GM21423 (cell line): Measurements from ENCODE around the gene KHK.

Experiments used
- ATAC-seq: cut with Tn5 transposase; IDR thresholded peaks from one replicate; pipeline ENCODE4 v1.9.1; 2021; ENCODE audit warnings: mild to moderate bottlenecking, moderate library complexity; ENCODE audit not compliant: unreplicated experiment

The KHK gene

DNA sequence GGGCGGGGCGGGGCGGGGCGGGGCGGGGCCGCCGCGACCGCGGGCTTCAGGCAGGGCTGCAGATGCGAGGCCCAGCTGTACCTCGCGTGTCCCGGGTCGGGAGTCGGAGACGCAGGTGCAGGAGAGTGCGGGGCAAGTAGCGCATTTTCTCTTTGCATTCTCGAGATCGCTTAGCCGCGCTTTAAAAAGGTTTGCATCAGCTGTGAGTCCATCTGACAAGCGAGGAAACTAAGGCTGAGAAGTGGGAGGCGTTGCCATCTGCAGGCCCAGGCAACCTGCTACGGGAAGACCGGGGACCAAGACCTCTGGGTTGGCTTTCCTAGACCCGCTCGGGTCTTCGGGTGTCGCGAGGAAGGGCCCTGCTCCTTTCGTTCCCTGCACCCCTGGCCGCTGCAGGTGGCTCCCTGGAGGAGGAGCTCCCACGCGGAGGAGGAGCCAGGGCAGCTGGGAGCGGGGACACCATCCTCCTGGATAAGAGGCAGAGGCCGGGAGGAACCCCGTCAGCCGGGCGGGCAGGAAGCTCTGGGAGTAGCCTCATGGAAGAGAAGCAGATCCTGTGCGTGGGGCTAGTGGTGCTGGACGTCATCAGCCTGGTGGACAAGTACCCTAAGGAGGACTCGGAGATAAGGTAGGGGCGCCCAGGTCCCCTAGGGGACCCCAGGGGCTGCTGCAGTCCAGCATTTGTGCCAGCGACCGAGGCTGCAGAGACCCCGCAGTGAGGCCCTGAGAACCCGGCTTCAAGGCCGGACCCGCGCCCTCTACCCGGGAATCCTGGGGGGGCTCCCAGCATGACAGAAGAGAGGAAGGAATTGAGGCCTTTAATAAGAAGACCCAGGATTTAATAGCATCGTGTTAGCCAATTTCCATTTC lies at the start of gene KHK:
Gene KHK (plus strand): TSS at position 49 of the 870 bp plus-strand sequence. CDS start 488 bp downstream, at position 537.
- no peak for ATAC-seq

- no peak for ATAC-seq
These were observed 48.6 kb upstream of the KHK start for GRCh38 chr2:27038012-27038411.

- ATAC-seq: no peak
These were observed 47.8 kb upstream of the KHK start for GRCh38 chr2:27038631-27039339.

GRCh38 chr2:27039426-27039825 lies 47.1 kb upstream of the KHK start:
- ATAC-seq: no peak

DNA sequence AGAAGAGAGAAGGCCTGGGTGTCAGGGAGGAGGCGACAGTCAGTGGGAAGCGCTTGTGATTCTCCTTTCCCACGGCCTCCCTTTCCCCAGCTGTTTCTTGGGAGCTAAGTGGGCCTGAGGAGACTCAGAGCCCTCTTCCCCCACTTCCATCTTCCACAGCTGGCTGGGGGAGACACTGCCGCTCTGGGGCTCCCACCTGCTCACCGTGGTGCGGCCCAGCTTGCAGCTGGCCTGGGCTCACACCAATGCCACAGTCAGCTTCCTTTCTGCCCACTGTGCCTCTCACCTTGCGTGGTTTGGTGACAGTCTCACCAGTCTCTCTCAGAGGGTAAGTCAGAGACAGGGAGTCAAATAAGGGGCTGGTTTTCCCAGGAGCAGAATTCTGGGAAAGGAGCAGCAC lies 46.7 kb upstream of the KHK start:
- no peak for ATAC-seq

- no peak for ATAC-seq
These were observed 46.3 kb upstream of the KHK start for GRCh38 chr2:27040282-27040681.

- peak; percentile 29 for ATAC-seq
These were observed 44.8 kb upstream of the KHK start for GRCh38 chr2:27041752-27042151.

DNA sequence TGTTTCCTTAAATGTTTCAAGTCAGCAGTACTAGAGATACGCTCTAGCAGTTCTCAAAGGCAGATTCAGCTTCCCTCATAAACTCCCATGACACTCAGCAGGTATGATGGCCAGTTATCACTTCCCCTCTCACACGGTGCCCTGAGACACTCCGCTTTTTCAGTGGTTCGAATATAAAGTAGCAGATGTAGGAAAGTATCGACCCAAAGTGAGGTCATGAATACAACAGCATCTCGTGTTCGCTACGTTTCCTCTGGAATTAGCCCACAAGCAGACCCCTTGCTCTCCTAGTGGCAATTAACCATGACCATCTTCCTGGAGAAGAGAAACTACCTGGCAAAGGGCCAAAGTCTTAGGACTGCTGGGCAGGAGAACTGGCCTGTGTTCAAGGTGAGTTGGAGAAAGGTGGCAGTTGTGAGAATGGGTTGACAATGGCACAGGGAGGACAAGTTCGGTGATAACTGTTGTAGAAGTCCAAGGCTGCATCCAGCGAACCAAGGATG lies 44.4 kb upstream of the KHK start:
- ATAC-seq: peak; percentile 49

- ATAC-seq: no peak
These were observed 43.5 kb upstream of the KHK start for GRCh38 chr2:27042985-27043634.

DNA sequence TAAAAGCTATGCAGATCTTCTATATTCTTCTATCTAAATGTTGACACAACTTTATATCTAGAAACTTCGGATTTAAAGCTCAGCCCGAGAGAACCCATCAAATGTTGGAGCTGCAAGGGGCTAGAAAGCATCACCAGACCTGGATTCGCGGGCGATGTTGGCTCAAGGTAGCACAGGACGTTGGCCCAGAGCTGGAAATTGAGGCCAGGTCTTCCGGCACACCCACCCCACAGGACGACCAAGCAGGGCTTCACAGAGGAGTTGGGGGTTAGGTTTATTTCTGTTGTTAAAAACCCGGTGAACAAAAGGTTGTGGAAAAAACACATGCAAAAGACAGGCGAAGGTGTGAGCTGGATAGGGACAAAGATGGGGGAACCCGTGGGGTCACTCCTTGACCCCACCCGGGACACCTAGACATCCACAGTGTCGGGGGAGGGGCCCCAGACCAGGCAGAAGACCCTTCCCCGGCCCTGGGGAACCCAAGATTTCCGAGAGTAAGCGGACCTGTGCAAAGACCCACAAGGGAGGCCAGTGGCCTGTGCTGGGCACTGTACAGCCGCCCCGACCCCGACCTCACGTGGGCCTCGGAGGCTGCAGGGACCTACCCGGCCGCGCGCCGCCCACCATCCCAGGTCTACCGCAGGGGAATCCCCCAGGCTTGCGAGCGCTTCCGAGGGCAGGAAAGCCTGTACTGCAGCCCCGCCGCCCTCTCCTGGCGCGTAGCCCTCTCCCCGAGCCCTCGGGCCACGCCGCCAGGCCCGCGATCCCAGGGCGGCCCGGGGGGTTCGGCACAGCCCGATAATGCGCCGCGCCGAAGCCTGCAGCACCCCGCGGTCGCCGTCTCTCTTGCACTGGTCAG lies 36.9 kb upstream of the KHK start:
- peak; percentile 17 for ATAC-seq

GRCh38 chr2:27050281-27050995 lies 36.1 kb upstream of the KHK start:
- ATAC-seq: peak; percentile 51

GRCh38 chr2:27050996-27051901 lies 35.3 kb upstream of the KHK start, which contains the start of gene AGBL5:
Gene AGBL5 (plus strand): TSS chr2:27051668. CDS start chr2:27052959, 1,291 bp downstream.
- ATAC-seq: peak; percentile 68

DNA sequence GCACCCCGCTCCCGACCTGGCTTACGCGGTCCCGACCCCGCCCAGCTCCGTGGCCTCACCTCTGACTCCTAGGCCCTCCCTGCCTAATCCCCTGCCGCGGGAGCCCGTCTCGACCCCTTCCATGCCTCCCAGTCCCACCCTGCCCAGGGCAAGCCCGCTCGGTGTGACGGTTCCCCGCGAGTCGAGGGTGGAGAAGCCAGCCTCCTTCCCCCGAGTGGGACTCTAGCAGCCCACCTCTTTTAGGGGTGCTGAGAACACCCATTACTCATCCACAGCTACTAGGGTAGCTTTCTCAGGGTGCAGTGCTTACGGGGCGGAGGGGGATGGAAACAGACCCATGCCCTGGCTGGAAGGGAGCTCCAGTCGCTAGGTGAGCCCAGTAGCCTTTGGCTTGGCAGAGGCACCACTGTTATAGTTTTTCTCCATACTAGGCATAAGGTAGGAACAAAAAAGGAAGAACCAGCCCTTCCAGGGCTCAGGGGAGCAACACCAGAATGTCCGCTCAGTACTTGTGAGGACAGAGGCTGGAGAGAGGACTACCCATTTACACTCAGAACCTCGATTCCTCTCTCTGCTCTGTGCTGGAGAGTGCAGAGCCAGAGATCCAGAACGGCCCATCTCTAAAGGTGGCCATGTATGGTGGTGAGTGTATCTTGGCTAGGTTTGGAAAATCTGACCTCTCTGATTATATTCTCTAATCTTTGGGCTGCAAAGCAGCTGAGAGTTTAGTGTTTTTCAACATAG lies 34.5 kb upstream of the KHK start:
- ATAC-seq: peak; percentile 1

DNA sequence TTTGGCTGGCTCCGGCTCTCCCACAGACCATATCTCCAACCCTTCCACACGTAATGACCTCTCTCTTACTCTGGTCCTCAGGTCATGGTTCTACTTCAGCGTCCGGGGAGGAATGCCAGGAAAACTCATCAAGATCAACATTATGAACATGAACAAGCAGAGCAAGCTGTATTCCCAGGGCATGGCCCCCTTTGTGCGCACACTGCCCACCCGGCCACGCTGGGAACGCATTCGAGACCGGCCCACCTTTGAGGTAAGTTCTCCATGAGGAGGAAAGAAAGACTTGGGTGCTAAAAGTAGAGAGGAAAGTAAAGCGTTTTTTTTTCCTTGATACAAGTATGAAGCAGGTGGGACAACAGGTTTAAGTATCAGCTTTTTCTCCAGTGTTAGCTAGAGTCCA lies 33.3 kb upstream of the KHK start:
- no peak for ATAC-seq

- ATAC-seq: no peak
These were observed 32.8 kb upstream of the KHK start for GRCh38 chr2:27053776-27054175.

DNA sequence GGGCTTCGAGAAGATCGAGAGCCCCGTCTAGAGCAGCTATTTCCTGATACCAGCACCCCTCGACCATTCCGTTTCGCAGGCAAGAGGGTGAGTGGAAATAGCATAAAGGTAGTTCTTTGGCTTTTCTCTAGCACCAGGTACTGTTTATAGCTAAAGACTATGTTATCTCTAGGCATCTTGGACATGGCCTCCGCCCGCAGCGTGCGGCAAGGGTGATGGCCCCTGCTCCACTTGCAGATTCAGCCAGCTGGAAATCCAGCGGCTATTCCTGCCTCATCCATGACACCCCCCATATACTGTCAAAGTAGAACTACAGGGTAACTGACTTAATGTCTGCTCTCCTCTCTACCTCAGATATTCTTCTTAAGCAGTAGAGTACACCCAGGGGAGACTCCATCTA lies 31.9 kb upstream of the KHK start:
- no peak for ATAC-seq

GRCh38 chr2:27057184-27057583 lies 29.4 kb upstream of the KHK start:
- ATAC-seq: no peak

GRCh38 chr2:27058210-27058609 lies 28.4 kb upstream of the KHK start:
- no peak for ATAC-seq
